Activated CD4-positive, alpha-beta T cell treated with anti-CD3 and anti-CD28 coated beads, Interleukin-2, amount 50 U/mL, for 24 hours (primary cell): ENCODE measurements around the gene ITIH5.

Source experiments
- DNase-seq, 2 donors: peaks; one replicate each; pipeline ENCODE4 v3.0.0-alpha.2; 2020; ENCODE audit warnings: low read depth in 1 of 2, low spot score in 1 of 2

The ITIH5 gene

GRCh38 chr10:7634142-7634894, 32.4 kb downstream of the ITIH5 start:
- DNase-seq, result no peak

GRCh38 chr10:7626283-7626682, 40.5 kb downstream of the ITIH5 start:
- DNase-seq, result no peak

GRCh38 chr10:7625836-7626235, 40.9 kb downstream of the ITIH5 start:
- DNase-seq, result no peak

GRCh38 chr10:7625009-7625408, 41.8 kb downstream of the ITIH5 start:
- DNase-seq, result no peak

GRCh38 chr10:7622969-7623368, 43.8 kb downstream of the ITIH5 start:
- DNase-seq, result no peak

- DNase-seq, result no peak
Observed at GRCh38 chr10:7618461-7618860, 48.3 kb downstream of the ITIH5 start.

GRCh38 chr10:7611909-7612308, 54.9 kb downstream of the ITIH5 start:
- no peak for DNase-seq

GRCh38 chr10:7610651-7611389, 55.9 kb downstream of the ITIH5 start:
- no peak for DNase-seq

GRCh38 chr10:7610026-7610425, 56.7 kb downstream of the ITIH5 start:
- no peak for DNase-seq

- no peak for DNase-seq
Observed at GRCh38 chr10:7609556-7609955, 57.2 kb downstream of the ITIH5 start.

- no peak for DNase-seq
Observed at GRCh38 chr10:7608001-7608400, 58.8 kb downstream of the ITIH5 start.

GRCh38 chr10:7606951-7607404, 59.8 kb downstream of the ITIH5 start:
- DNase-seq, result no peak

GRCh38 chr10:7605565-7606295, 61.0 kb downstream of the ITIH5 start:
- DNase-seq, result no peak

GRCh38 chr10:7601023-7601656, 65.6 kb downstream of the ITIH5 start:
- DNase-seq, result no peak

- no peak for DNase-seq
Observed at GRCh38 chr10:7598771-7599170, 68.0 kb downstream of the ITIH5 start.

GRCh38 chr10:7596356-7596755, 70.4 kb downstream of the ITIH5 start:
- no peak for DNase-seq

- DNase-seq, result no peak
Observed at GRCh38 chr10:7593905-7594304, 72.9 kb downstream of the ITIH5 start.

GRCh38 chr10:7593063-7593462, 73.7 kb downstream of the ITIH5 start:
- no peak for DNase-seq

- no peak for DNase-seq
Observed at GRCh38 chr10:7592627-7593026, 74.1 kb downstream of the ITIH5 start.

GRCh38 chr10:7590271-7590670, 76.5 kb downstream of the ITIH5 start:
- no peak for DNase-seq

GRCh38 chr10:7589748-7590147, 77.0 kb downstream of the ITIH5 start:
- no peak for DNase-seq

GRCh38 chr10:7587865-7588188, 78.9 kb downstream of the ITIH5 start:
- DNase-seq, result no peak
